Fibroblast of the aortic adventitia (primary cell): Measurements from ENCODE around the gene LAMA1. TPM values are rescaled to one million over a fixed set of nuclear protein-coding genes. Genes with fewer than 3 reads are reported as not detected.
A peak's percentile ranks its signal among the peaks of the same experiment; 100 is the strongest.

Source experiments
- DNase-seq: peaks from one replicate; pipeline ENCODE4 v3.0.0-alpha.2; 2010; ENCODE audit warnings: low read depth
- H3K4me3 ChIP-seq: 2 replicates; pipeline ENCODE4 v1.5.1; 2011; ENCODE audit warnings: low read depth, mild to moderate bottlenecking, control low read depth, low read length, moderate library complexity
- total RNA-seq: library from RNA; depleted of rRNA; stranded (reverse); fragments of >200 nt; gene quantifications from 2 replicates; pipeline ENCODE4 v1.2.3, GENCODE V29; 2012; ENCODE audit warnings: low replicate concordance
- TF ChIP-seq, protein P1 (sequence below): IDR thresholded peaks from 2 replicates; pipeline ENCODE4 v1.5.1; 2011; ENCODE audit warnings: mild to moderate bottlenecking, low read length, control low read depth, inconsistent platforms; ENCODE audit not compliant: insufficient read depth

The LAMA1 gene
- total RNA-seq, 1 donor: 3.5 TPM

GRCh38 chr18:7004009-7004408 is 113.6 kb downstream of the LAMA1 start:
- DNase-seq: no peak
- H3K4me3 ChIP-seq: no peak overlapping the region
- TF ChIP-seq, protein P1, sequence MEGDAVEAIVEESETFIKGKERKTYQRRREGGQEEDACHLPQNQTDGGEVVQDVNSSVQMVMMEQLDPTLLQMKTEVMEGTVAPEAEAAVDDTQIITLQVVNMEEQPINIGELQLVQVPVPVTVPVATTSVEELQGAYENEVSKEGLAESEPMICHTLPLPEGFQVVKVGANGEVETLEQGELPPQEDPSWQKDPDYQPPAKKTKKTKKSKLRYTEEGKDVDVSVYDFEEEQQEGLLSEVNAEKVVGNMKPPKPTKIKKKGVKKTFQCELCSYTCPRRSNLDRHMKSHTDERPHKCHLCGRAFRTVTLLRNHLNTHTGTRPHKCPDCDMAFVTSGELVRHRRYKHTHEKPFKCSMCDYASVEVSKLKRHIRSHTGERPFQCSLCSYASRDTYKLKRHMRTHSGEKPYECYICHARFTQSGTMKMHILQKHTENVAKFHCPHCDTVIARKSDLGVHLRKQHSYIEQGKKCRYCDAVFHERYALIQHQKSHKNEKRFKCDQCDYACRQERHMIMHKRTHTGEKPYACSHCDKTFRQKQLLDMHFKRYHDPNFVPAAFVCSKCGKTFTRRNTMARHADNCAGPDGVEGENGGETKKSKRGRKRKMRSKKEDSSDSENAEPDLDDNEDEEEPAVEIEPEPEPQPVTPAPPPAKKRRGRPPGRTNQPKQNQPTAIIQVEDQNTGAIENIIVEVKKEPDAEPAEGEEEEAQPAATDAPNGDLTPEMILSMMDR: no peak

- H3K4me3 ChIP-seq: no peak overlapping the region
- TF ChIP-seq, protein P1: no peak
- no peak for DNase-seq
Observed at GRCh38 chr18:7002107-7002506, 115.5 kb downstream of the LAMA1 start.

DNA sequence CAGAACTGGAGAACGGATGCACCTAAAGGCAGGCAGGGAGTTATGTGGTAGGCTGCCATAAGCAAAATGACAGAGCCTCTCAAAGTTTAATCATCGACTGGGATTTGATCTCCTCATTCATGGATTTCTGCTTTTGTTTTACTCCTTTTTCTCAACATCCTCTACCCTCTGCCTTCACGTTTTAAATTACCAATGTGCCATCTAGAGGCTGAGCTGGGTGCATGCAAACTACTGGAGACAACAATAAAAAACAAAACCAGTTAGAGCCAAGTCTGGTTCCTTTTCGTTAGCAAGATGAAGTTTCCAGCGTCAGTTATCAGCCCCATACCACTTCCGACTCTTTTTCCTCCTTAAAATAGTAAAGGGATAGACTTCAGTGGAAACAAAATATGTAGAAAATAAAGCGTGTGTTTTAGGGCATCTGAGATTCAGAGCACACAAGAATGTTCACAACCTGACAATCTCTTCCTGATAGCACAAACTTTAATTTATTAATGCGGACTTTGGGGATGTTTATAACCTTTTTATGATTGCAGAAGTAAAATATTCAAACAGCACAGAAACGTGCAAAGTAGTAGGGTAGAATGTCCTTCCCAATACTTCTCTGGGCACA is 117.0 kb downstream of the LAMA1 start:
- H3K4me3 ChIP-seq: no peak overlapping the region
- peak; percentile 8 for DNase-seq
- TF ChIP-seq, protein P1: peak; percentile 39

DNA sequence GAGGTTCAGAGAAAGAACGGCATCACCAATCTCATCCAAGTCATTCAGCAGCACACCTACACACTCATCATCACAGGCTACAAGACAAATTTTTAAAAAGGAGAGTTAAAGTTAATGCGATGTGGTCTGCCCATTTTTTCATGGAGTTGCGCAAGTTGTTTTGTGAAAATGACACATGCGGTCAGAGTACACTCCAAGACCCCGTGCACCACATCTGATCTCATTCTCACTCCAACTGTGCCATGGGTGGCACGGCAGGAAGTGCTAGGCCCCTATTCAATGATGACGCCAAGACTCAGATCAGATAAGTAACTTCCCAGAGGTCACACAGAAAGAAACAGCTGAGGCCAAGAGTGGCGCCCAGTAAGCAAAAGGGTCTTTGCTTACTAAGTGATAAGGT is 119.8 kb downstream of the LAMA1 start:
- TF ChIP-seq, protein P1: no peak
- no peak for DNase-seq
- H3K4me3 ChIP-seq: no peak overlapping the region

- DNase-seq: no peak
- TF ChIP-seq, protein P1: no peak
- H3K4me3 ChIP-seq: no peak overlapping the region
Observed at GRCh38 chr18:6994771-6995430, 122.7 kb downstream of the LAMA1 start.

DNA sequence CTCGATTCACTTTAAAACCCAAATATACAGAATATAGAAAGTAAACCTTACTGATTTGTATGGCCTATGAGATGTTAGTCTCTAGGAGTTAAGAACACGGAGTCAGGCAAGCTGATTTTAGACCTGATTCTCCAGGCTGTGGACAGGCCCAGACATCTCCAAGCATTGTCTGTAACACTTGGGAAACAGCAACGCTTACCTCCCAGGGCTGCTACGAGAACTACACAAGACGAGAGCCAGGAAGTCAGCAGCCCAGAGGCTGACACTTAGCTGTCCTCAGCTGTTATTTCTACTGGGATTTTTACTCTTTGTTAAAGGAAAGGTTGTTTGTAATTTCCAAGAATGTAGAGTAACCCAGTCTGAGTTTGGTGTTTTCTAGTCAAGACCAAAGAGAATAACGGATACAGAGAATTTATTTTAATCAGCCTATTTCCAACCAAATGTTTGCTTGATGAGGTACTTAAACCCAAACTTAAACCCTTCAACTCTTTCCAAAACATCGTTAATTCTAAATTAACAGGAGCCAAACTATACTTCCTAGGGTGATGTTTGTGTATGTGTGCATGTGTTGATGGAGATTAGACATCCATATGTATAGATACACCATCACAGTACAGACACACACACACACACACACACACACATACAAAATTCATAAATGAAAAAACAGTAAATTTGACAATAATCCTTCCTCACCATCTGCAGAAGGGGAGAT is 123.4 kb downstream of the LAMA1 start:
- TF ChIP-seq, protein P1: no peak
- no peak overlapping the region for H3K4me3 ChIP-seq
- no peak for DNase-seq
